Uterus (tissue), 2 donors: ENCODE data around the gene CLDN1.

Experiments
- POLR2A ChIP-seq, 2 donors: fragments of 450-650 bp; IDR thresholded peaks; one replicate each; pipeline ENCODE4 v1.6.1; 2016; ENCODE audit warnings: antibody characterized with exemption in 2 of 2, mild to moderate bottlenecking in 1 of 2, moderate library complexity in 1 of 2
- TF ChIP-seq, protein P1 (sequence below), 4 experiments: fragments of 200-600 bp in 2 of 4; fragments of 450-650 bp in 2 of 4; sonication (generic) in 2 of 4; IDR thresholded peaks; one replicate each; pipeline ENCODE4 v1.5.1; 2016 to 2019; ENCODE audit warnings: antibody characterized with exemption in 4 of 4, mild to moderate bottlenecking in 2 of 4, moderate library complexity in 1 of 4

DNA sequence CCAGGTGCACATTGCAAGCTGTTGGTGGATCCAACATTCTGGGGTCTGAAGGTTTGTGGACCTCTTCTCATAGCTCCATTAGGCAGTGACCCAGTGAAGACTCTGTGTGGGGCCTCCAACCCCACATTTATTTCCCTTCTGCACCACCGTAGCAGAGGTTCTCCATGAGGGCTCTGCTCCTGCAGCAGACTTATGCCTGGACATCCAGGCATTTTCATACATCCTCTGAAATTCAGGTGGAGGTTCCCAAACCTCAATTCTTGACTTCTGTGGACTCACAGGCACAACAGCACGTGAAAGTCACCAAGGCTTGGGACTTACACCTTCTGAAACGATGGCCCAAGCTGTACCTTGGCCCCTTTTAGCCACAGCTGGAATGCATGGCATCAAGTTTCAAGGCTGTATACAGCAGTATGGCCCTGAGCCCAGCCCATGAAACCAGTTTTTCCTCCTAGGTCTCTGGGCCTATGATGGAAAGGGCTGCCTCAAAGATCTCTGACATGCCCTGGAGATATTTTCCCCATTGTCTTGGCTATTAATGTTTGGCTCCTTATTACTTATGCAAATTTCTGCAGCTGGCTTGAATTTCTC, 30.2 kb downstream of the CLDN1 start:
- TF ChIP-seq POLR2A (IDR thresholded peaks at IDR 0.05): no peak
- TF ChIP-seq, protein P1, sequence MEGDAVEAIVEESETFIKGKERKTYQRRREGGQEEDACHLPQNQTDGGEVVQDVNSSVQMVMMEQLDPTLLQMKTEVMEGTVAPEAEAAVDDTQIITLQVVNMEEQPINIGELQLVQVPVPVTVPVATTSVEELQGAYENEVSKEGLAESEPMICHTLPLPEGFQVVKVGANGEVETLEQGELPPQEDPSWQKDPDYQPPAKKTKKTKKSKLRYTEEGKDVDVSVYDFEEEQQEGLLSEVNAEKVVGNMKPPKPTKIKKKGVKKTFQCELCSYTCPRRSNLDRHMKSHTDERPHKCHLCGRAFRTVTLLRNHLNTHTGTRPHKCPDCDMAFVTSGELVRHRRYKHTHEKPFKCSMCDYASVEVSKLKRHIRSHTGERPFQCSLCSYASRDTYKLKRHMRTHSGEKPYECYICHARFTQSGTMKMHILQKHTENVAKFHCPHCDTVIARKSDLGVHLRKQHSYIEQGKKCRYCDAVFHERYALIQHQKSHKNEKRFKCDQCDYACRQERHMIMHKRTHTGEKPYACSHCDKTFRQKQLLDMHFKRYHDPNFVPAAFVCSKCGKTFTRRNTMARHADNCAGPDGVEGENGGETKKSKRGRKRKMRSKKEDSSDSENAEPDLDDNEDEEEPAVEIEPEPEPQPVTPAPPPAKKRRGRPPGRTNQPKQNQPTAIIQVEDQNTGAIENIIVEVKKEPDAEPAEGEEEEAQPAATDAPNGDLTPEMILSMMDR (IDR thresholded peaks at IDR 0.05): no peak
